Erythroblast (primary cell): ENCODE results near the gene PCDH15.

Experiments
- GATA1 ChIP-seq: IDR thresholded peaks from 2 replicates; pipeline ENCODE4 v1.6.1; 2011; ENCODE audit warnings: low read depth, mild to moderate bottlenecking, control low read depth, low read length, moderate library complexity
- POLR2A ChIP-seq: IDR thresholded peaks from 2 replicates; pipeline ENCODE4 v1.6.1; 2011; ENCODE audit warnings: mild to moderate bottlenecking, low read length

GRCh38 chr10:53918755-53919154, 882.3 kb downstream of the PCDH15 start:
- TF ChIP-seq POLR2A = no peak
- TF ChIP-seq GATA1 = no peak
